HUES6 (cell line): ENCODE measurements around the gene CDK14.

Source experiments
- H3K27ac ChIP-seq: 2 replicates; pipeline ENCODE4 v1.7.0; 2013; ENCODE audit warnings: low read depth, mild to moderate bottlenecking, low read length, inconsistent platforms
- H3K27me3 ChIP-seq: 2 replicates; pipeline ENCODE4 v1.6.1; 2013; ENCODE audit warnings: low read length; ENCODE audit not compliant: control insufficient read depth, insufficient read depth
- H3K36me3 ChIP-seq: 2 replicates; pipeline ENCODE4 v1.6.1; 2013; ENCODE audit warnings: low read length; ENCODE audit not compliant: control insufficient read depth, insufficient read depth
- H3K4me1 ChIP-seq: 2 replicates; pipeline ENCODE4 v1.6.1; 2013; ENCODE audit warnings: low read length; ENCODE audit not compliant: control insufficient read depth, insufficient read depth
- H3K4me3 ChIP-seq: 2 replicates; pipeline ENCODE4 v1.5.1; 2013; ENCODE audit warnings: low read depth, low read length
- H3K9ac ChIP-seq: one replicate; pipeline ENCODE4 v1.6.1; 2013; ENCODE audit warnings: mild to moderate bottlenecking, low read length
- H3K9me3 ChIP-seq: 2 replicates; pipeline ENCODE4 v1.6.1; 2013; ENCODE audit warnings: low read depth, low read length; ENCODE audit not compliant: control insufficient read depth, insufficient read depth

CDK14 gene

GRCh38 chr7:90824386-90825307 is 228.5 kb downstream of the CDK14 start:
- Histone ChIP-seq H3K4me1 (no peaks in the 10 kb centered on the region), H3K4me3 (no peak overlapping the region), H3K9ac (no peak overlapping the region), H3K9me3 (peaks cover 13% of the 10 kb centered on the region), H3K36me3 (0 out of 2 replicates have a peak, but pooled peaks cover 3% of the 10 kb centered on the region), H3K27ac (no peak overlapping the region), H3K27me3 (no peaks in the 10 kb centered on the region)

DNA sequence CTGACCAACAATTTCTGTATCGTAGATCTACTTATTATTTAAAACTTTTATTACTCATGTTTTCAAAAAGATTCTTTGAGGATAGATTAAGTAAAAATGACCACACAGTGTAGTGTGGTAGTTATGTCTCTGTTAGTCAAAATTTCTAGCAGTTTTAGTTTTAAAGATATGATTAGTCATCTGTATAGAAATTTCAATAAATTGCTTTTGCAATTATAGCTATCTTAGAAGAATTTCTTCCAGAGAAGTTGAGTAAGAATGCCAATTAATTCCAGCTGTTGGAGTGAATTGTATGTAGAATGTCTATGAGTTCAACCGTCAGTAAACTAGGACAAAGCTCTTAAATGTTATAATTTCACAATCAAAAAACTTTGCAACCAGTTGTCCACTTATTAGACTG is 229.7 kb downstream of the CDK14 start:
- no peaks in the 10 kb centered on the region for H3K27me3 ChIP-seq
- peaks cover 19% of the 10 kb centered on the region for H3K9me3 ChIP-seq
- H3K4me3 ChIP-seq: no peak overlapping the region
- H3K27ac ChIP-seq: no peak overlapping the region
- H3K4me1 ChIP-seq: no peaks in the 10 kb centered on the region
- H3K9ac ChIP-seq: no peak overlapping the region
- 0 out of 2 replicates have a peak, but pooled peaks cover 3% of the 10 kb centered on the region for H3K36me3 ChIP-seq

GRCh38 chr7:90828601-90829000 is 232.5 kb downstream of the CDK14 start:
- H3K4me1 ChIP-seq: no peaks in the 10 kb centered on the region
- H3K36me3 ChIP-seq: 0 out of 2 replicates have a peak, but pooled peaks cover 3% of the 10 kb centered on the region
- H3K27me3 ChIP-seq: no peaks in the 10 kb centered on the region
- H3K9me3 ChIP-seq: peaks cover 21% of the 10 kb centered on the region
- H3K27ac ChIP-seq: no peak overlapping the region
- H3K9ac ChIP-seq: no peak overlapping the region
- no peak overlapping the region for H3K4me3 ChIP-seq

- Histone ChIP-seq H3K9me3 (peaks cover 21% of the 10 kb centered on the region), H3K27me3 (no peaks in the 10 kb centered on the region), H3K4me1 (no peaks in the 10 kb centered on the region), H3K36me3 (0 out of 2 replicates have a peak, but pooled peaks cover 3% of the 10 kb centered on the region), H3K27ac (no peak overlapping the region), H3K9ac (no peak overlapping the region), H3K4me3 (no peak overlapping the region)
These were observed 234.2 kb downstream of the CDK14 start for GRCh38 chr7:90830308-90830707.

DNA sequence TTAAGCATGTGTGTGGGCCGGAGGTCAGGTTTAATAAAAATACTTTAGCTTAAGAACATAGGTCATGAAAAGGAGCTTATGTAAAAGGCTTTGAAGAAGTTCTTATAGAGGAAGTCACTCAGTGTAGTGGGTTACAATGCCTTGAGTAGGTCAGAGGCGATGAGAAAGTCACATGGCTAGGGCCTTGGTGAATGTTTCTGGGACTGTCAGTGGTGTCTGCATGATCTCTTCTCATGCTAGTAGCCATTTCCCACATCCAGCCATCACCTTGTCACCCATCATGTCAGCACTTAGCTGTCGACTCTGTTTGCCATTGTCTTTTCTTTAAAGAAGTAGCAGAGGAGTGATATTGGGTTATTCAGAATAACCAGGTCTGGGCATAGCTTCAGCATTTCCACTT is 236.6 kb downstream of the CDK14 start:
- Histone ChIP-seq H3K9ac (no peak overlapping the region), H3K27me3 (no peaks in the 10 kb centered on the region), H3K4me1 (no peaks in the 10 kb centered on the region), H3K4me3 (no peak overlapping the region), H3K9me3 (peaks cover 30% of the 10 kb centered on the region), H3K27ac (no peak overlapping the region), H3K36me3 (0 out of 2 replicates have a peak, but pooled peaks cover 3% of the 10 kb centered on the region)

DNA sequence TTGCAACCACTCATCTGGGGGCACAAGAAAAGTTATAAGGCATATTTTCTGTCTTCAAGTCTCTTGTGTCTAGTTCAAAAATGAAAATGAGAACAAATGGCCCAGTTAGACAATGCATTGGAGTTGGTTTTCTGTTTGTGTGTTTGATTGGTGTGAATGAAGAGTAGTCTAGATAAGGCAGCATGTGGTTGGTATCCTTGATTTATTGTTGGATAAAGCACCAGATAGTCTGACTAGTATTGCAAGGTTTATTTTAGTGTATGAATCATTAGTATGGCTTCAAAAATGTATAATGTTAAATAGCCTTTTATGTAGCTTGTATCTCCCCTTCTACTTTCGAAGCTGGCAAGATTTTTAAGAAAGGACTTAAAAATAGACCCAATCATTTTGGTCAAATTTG is 237.3 kb downstream of the CDK14 start:
- Histone ChIP-seq H3K27me3 (no peaks in the 10 kb centered on the region), H3K9ac (no peak overlapping the region), H3K4me1 (no peaks in the 10 kb centered on the region), H3K4me3 (no peak overlapping the region), H3K9me3 (peaks cover 34% of the 10 kb centered on the region), H3K36me3 (0 out of 2 replicates have a peak, but pooled peaks cover 3% of the 10 kb centered on the region), H3K27ac (no peak overlapping the region)

DNA sequence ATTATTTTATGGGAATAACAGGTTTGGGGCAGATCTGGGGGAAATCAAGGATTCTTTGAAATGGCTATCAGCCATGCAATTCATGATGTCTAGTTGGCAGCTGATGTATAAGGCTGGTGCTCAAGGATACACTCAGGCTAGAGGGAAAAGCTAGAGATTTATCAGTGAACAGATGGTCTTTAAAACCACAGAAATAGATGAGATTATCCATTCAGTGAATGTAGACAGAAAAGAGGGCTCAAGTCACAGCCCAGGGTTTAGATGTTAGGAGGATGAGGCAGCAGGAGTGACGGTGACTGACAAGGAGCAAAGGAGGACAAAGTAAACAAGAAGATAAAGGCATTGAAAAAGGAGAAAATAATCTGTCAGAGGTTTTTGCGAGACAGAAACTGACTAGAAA is 238.7 kb downstream of the CDK14 start:
- H3K27me3 ChIP-seq: no peaks in the 10 kb centered on the region
- H3K27ac ChIP-seq: no peak overlapping the region
- no peaks in the 10 kb centered on the region for H3K4me1 ChIP-seq
- H3K9me3 ChIP-seq: peaks cover 33% of the 10 kb centered on the region
- H3K4me3 ChIP-seq: no peak overlapping the region
- no peak overlapping the region for H3K9ac ChIP-seq
- no peaks in the 10 kb centered on the region for H3K36me3 ChIP-seq

GRCh38 chr7:90835861-90836260 is 239.7 kb downstream of the CDK14 start:
- H3K4me3 ChIP-seq: no peak overlapping the region
- H3K27me3 ChIP-seq: no peaks in the 10 kb centered on the region
- no peaks in the 10 kb centered on the region for H3K36me3 ChIP-seq
- H3K9ac ChIP-seq: no peak overlapping the region
- H3K4me1 ChIP-seq: no peaks in the 10 kb centered on the region
- no peak overlapping the region for H3K27ac ChIP-seq
- peaks cover 31% of the 10 kb centered on the region for H3K9me3 ChIP-seq

GRCh38 chr7:90836937-90837336 is 240.8 kb downstream of the CDK14 start:
- Histone ChIP-seq H3K4me3 (no peak overlapping the region), H3K27ac (no peak overlapping the region), H3K4me1 (no peaks in the 10 kb centered on the region), H3K36me3 (no peaks in the 10 kb centered on the region), H3K9me3 (peaks cover 29% of the 10 kb centered on the region), H3K9ac (no peak overlapping the region), H3K27me3 (no peaks in the 10 kb centered on the region)

DNA sequence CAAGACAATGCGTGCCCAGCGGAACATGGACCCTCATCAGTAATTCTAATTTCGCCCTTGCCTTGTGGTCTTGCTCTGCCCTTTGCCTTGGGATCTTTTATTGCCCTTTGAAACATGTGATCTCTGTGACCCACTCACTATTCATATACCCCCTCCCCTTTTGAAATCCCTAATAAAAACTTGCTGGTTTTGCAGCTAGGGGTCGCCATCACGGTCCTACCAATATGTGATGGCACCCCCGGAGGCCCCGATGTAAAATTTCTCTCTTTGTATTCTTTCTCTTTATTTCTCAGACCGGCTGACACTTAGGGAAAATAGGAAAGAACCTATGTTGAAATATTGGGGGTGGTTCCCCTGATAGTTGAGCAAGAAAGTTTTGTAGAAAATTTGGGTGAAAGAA is 242.7 kb downstream of the CDK14 start:
- Histone ChIP-seq H3K36me3 (no peaks in the 10 kb centered on the region), H3K27me3 (no peaks in the 10 kb centered on the region), H3K9ac (no peak overlapping the region), H3K4me3 (no peak overlapping the region), H3K27ac (no peak overlapping the region), H3K9me3 (peaks cover 29% of the 10 kb centered on the region), H3K4me1 (no peaks in the 10 kb centered on the region)

DNA sequence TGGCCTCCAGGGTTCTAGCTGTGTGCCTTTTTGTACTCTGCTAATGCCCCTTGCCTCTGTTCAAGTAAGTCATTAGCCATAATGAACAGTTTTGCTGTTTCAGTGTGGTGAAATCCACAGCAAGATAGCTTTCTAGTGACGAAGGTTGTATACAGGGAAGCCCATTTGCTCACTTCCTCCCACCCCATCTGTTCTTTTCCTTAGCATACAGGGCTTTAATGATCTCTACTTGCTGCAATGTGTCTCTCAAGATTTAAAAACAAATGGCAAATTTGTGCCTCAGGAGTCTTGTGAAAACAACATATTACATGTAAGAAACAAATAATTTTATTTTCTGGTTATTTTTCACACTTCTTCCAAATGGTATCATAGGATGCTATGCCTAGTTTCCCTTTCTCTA is 243.2 kb downstream of the CDK14 start:
- no peak overlapping the region for H3K4me3 ChIP-seq
- H3K27me3 ChIP-seq: no peaks in the 10 kb centered on the region
- H3K27ac ChIP-seq: no peak overlapping the region
- no peaks in the 10 kb centered on the region for H3K4me1 ChIP-seq
- no peak overlapping the region for H3K9ac ChIP-seq
- H3K36me3 ChIP-seq: no peaks in the 10 kb centered on the region
- peaks cover 29% of the 10 kb centered on the region for H3K9me3 ChIP-seq
